ENCODE results near the gene CROCC. TPM values are rescaled to one million over a fixed set of nuclear protein-coding genes. Genes with fewer than 3 reads are reported as not detected.
A peak's percentile ranks its signal among the peaks of the same experiment; 100 is the strongest.

The CROCC gene
- total and polyA plus RNA-seq, 2 experiments from 2014 or later = 15.1 to 106 TPM

DNA sequence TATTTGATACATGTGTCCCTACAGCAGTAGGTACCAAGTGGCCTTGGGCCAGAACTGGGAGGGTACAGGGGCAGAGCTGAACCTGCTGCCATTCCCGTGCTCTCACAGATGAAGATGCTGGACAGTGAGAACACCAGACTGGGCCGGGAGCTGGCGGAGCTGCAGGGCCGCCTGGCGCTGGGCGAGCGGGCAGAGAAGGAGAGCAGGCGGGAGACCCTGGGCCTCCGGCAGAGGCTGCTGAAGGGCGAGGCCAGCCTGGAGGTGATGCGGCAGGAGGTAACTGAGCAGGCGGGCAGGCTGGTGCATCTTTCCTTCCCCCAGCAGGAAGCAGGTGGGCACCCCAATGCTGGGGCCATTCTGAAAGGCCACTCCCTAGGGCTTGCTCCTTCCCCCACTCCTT, 36.7 kb downstream of the CROCC start (continued):
- TF ChIP-seq EZH2 (IDR thresholded peaks at IDR 0.05; ENCODE audit: low read depth, unreplicated experiment) = no peak
- TF ChIP-seq ZNF331 (CRISPR knock-in tag; IDR thresholded peaks at IDR 0.05; ENCODE audit: low read depth) = no peak
- TF ChIP-seq POLR2AphosphoS5 (IDR thresholded peaks at IDR 0.05; ENCODE audit: low read depth) = no peak
- no peak for TF ChIP-seq JUNB (IDR thresholded peaks at IDR 0.05; ENCODE audit: unreplicated experiment)
- TF ChIP-seq, protein P1, sequence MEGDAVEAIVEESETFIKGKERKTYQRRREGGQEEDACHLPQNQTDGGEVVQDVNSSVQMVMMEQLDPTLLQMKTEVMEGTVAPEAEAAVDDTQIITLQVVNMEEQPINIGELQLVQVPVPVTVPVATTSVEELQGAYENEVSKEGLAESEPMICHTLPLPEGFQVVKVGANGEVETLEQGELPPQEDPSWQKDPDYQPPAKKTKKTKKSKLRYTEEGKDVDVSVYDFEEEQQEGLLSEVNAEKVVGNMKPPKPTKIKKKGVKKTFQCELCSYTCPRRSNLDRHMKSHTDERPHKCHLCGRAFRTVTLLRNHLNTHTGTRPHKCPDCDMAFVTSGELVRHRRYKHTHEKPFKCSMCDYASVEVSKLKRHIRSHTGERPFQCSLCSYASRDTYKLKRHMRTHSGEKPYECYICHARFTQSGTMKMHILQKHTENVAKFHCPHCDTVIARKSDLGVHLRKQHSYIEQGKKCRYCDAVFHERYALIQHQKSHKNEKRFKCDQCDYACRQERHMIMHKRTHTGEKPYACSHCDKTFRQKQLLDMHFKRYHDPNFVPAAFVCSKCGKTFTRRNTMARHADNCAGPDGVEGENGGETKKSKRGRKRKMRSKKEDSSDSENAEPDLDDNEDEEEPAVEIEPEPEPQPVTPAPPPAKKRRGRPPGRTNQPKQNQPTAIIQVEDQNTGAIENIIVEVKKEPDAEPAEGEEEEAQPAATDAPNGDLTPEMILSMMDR (conservative IDR thresholded peaks at IDR 0.05; ENCODE audit: low read depth in 2 of 2) = no peak
- no peak for TF ChIP-seq EZH2phosphoT487 (IDR thresholded peaks at IDR 0.05; ENCODE audit: unreplicated experiment)
- TF ChIP-seq STAT1 (IDR thresholded peaks at IDR 0.05; ENCODE audit: unreplicated experiment) = no peak
- TF ChIP-seq, protein P2, sequence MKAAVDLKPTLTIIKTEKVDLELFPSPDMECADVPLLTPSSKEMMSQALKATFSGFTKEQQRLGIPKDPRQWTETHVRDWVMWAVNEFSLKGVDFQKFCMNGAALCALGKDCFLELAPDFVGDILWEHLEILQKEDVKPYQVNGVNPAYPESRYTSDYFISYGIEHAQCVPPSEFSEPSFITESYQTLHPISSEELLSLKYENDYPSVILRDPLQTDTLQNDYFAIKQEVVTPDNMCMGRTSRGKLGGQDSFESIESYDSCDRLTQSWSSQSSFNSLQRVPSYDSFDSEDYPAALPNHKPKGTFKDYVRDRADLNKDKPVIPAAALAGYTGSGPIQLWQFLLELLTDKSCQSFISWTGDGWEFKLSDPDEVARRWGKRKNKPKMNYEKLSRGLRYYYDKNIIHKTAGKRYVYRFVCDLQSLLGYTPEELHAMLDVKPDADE (IDR thresholded peaks at IDR 0.05) = no peak

DNA sequence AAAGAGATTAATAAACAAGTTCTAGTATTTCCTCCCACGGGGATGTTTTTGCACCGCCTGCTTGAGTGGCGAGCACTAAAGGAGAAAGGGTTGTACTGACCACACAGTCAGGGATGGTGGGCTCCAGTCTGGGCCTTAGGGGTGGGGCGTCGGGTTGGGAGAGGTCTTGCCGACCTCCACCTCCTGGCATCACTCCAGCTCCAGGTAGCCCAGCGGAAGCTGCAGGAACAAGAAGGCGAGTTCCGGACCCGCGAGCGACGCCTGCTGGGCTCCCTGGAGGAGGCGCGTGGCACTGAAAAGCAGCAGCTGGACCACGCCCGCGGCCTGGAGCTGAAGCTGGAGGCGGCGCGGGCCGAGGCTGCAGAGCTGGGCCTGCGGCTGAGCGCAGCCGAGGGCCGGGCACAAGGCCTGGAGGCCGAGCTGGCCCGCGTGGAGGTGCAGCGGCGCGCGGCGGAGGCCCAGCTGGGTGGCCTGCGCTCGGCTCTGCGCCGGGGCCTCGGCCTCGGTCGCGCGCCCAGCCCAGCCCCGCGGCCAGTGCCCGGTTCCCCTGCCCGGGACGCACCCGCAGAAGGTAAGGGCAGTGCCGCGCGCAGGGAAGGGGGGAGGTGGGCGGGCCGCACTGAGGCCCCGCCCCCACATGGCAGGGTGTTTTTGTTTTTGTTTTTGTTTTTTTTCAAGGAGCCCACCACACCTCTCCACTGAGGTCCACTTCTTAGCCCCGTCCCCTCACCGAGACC, 39.0 kb downstream of the CROCC start:
- 0 out of 2 replicates have a peak overlapping the region, but pooled peaks have one; percentile 52 for H3K27ac ChIP-seq (ENCODE audit: low read depth)
- no peak overlapping the region for H2AFZ ChIP-seq
- Mint-ChIP-seq H3K27me3 (ENCODE audit: insufficient read depth, low read depth, poor library complexity) (peaks cover 8% of the 10 kb centered on the region), H3K4me3 (peak overlapping the region; percentile 61), H3K4me1 (peaks cover 5% of the 10 kb centered on the region), H3K9me3 (no peaks in the 10 kb centered on the region), H3K36me3 (ENCODE audit: low read depth) (peaks cover 26% of the 10 kb centered on the region), H3K27ac (no peak overlapping the region)
- H3K9me2 ChIP-seq (ENCODE audit: insufficient read depth) = no peaks in the 10 kb centered on the region
- TF ChIP-seq CREB1 (CRISPR knock-in tag; IDR thresholded peaks at IDR 0.05; ENCODE audit: low read depth) = peak; percentile 32; the same call in 1 of the 2 replicates
- no peak for TF ChIP-seq NANOG (IDR thresholded peaks at IDR 0.05; ENCODE audit: borderline replicate concordance)
- no peak for TF ChIP-seq ZNF331 (CRISPR knock-in tag; IDR thresholded peaks at IDR 0.05; ENCODE audit: low read depth)
- TF ChIP-seq, protein P2 (IDR thresholded peaks at IDR 0.05) = no peak
- no peak for TF ChIP-seq JUNB (IDR thresholded peaks at IDR 0.05; ENCODE audit: unreplicated experiment)
- no peak for TF ChIP-seq EZH2phosphoT487 (IDR thresholded peaks at IDR 0.05; ENCODE audit: unreplicated experiment)
- TF ChIP-seq, protein P1 (conservative IDR thresholded peaks at IDR 0.05; ENCODE audit: low read depth in 2 of 2) = peak; percentile 48 to 81
- no peak for TF ChIP-seq STAT1 (IDR thresholded peaks at IDR 0.05; ENCODE audit: unreplicated experiment)
- TF ChIP-seq POLR2AphosphoS5 (IDR thresholded peaks at IDR 0.05; ENCODE audit: low read depth) = peak; percentile 49; the same call in 1 of the 2 replicates
- H3K36me3 ChIP-seq (ENCODE audit: insufficient read depth) = peaks cover 12% of the 10 kb centered on the region; the same call in 1 of the 2 replicates
- peak overlapping the region; percentile 46; the same call in 1 of the 2 replicates for H3K4me3 ChIP-seq
- no peaks in the 10 kb centered on the region for H3K27me3 ChIP-seq (ENCODE audit: insufficient read depth)
- peak; percentile 88 for ATAC-seq
- H3K79me2 ChIP-seq (replicated peaks; ENCODE audit: insufficient read depth) = 0 out of 2 replicates have a peak, but pooled peaks cover 2% of the 10 kb centered on the region
- H4K20me1 ChIP-seq (replicated peaks; ENCODE audit: insufficient read depth) = 0 out of 2 replicates have a peak, but pooled peaks cover 3% of the 10 kb centered on the region
- H3K4me1 ChIP-seq (ENCODE audit: insufficient read depth) = no peaks in the 10 kb centered on the region; the same call in 1 of the 2 replicates
- DNase-seq (ENCODE audit: low spot score) = peak; percentile 97
- H3K4me2 ChIP-seq = peak overlapping the region; percentile 51; the same call in 1 of the 2 replicates
- H3F3A ChIP-seq (replicated peaks; ENCODE audit: low read depth) = peaks cover 18% of the 10 kb centered on the region; the same call in 1 of the 2 replicates
